SU-DHL-6 (cell line): Measurements from ENCODE around the gene RAB37.

Experiments
- H2AFZ ChIP-seq: fragments of 200-600 bp; sonication (generic); 2 replicates; pipeline ENCODE4 v1.6.1; 2014; ENCODE audit warnings: low read depth, mild to moderate bottlenecking, moderate library complexity, mixed read lengths, antibody characterized with exemption, low read length; ENCODE audit not compliant: severe bottlenecking
- H3F3A ChIP-seq: fragments of 200-600 bp; shearing (Covaris generic); 2 replicates; pipeline ENCODE4 v1.6.0; 2016; ENCODE audit warnings: antibody characterized with exemption, mild to moderate bottlenecking; ENCODE audit not compliant: insufficient read depth
- H3K27ac ChIP-seq: fragments of 200-600 bp; sonication (generic); 2 replicates; pipeline ENCODE4 v1.5.1; 2016; ENCODE audit warnings: low read depth, mild to moderate bottlenecking, low read length, moderate library complexity, mixed read lengths
- H3K27me3 ChIP-seq: fragments of 200-600 bp; sonication (generic), shearing (Covaris generic); 2 replicates; pipeline ENCODE4 v1.6.0; 2014; ENCODE audit warnings: mild to moderate bottlenecking, low read length
- H3K36me3 ChIP-seq: fragments of 200-600 bp; sonication (generic); 2 replicates; pipeline ENCODE4 v1.6.1; 2014; ENCODE audit warnings: mild to moderate bottlenecking, low read length, mixed read lengths
- H3K4me2 ChIP-seq: fragments of 300-600, 200-600 bp; shearing (Covaris generic), sonication (generic); 2 replicates; pipeline ENCODE4 v1.6.0; 2014; ENCODE audit warnings: low read length, low read depth, mild to moderate bottlenecking; ENCODE audit not compliant: poor library complexity, severe bottlenecking
- H3K4me3 ChIP-seq: fragments of 200-600 bp; sonication (generic); 2 replicates; pipeline ENCODE4 v1.5.1; 2014; ENCODE audit warnings: antibody characterized with exemption, low read length, mild to moderate bottlenecking, mixed read lengths; ENCODE audit not compliant: insufficient read depth, poor library complexity, severe bottlenecking
- H3K79me2 ChIP-seq: fragments of 200-600 bp; sonication (generic); 2 replicates; pipeline ENCODE4 v1.6.1; 2014; ENCODE audit warnings: mild to moderate bottlenecking, low read length, moderate library complexity; ENCODE audit not compliant: insufficient read depth
- H3K9ac ChIP-seq: fragments of 200-600 bp; sonication (generic); 2 replicates; pipeline ENCODE4 v1.7.0; 2014; ENCODE audit warnings: mild to moderate bottlenecking, low read length
- H3K9me2 ChIP-seq: fragments of 200-600 bp; sonication (generic); replicated peaks from 2 replicates; pipeline ENCODE4 v1.6.1; 2014; ENCODE audit warnings: low read length; ENCODE audit not compliant: insufficient read depth
- H3K9me3 ChIP-seq: fragments of 200-600 bp; sonication (generic); 2 replicates; pipeline ENCODE4 v1.6.1; 2014; ENCODE audit warnings: low read length, mixed read lengths; ENCODE audit not compliant: insufficient read depth
- H4K20me1 ChIP-seq: fragments of 200-600 bp; sonication (generic); 2 replicates; pipeline ENCODE4 v1.6.1; 2014; ENCODE audit warnings: low read depth, mild to moderate bottlenecking, antibody characterized with exemption, low read length, moderate library complexity, mixed read lengths
- CTCF ChIP-seq: fragments of 200-600 bp; sonication (generic); IDR thresholded peaks from one replicate; pipeline ENCODE4 v1.5.1; 2017; ENCODE audit warnings: antibody characterized with exemption, mild to moderate bottlenecking, low read length, moderate library complexity; ENCODE audit not compliant: insufficient read depth, poor library complexity, severe bottlenecking
- EZH2phosphoT487 ChIP-seq: fragments of 200-600 bp; sonication (generic), shearing (Covaris generic); conservative IDR thresholded peaks from 2 replicates; pipeline ENCODE4 v1.6.1; 2018; ENCODE audit warnings: mild to moderate bottlenecking, antibody characterized with exemption, low read length, moderate library complexity, mixed read lengths

The RAB37 gene

GRCh38 chr17:74767111-74767516 lies 30.1 kb downstream of the RAB37 start:
- Histone ChIP-seq H3K9me2 (no peaks in the 10 kb centered on the region), H3K9me3 (no peaks in the 10 kb centered on the region), H2AFZ (no peak overlapping the region), H3K9ac (no peak overlapping the region), H3K27ac (no peak overlapping the region), H3K4me2 (no peak overlapping the region), H3K4me3 (no peak overlapping the region), H3F3A (0 out of 2 replicates have a peak, but pooled peaks cover 4% of the 10 kb centered on the region), H4K20me1 (no peaks in the 10 kb centered on the region), H3K27me3 (no peaks in the 10 kb centered on the region), H3K79me2 (no peaks in the 10 kb centered on the region), H3K36me3 (no peaks in the 10 kb centered on the region)
- TF ChIP-seq CTCF (no peak), EZH2phosphoT487 (no peak)

GRCh38 chr17:74768069-74768762 lies 31.2 kb downstream of the RAB37 start:
- H3K36me3 ChIP-seq, result no peaks in the 10 kb centered on the region

GRCh38 chr17:74768763-74769114 lies 31.7 kb downstream of the RAB37 start:
- no peak overlapping the region for H3K9ac ChIP-seq
- H3K4me2 ChIP-seq, result no peak overlapping the region
- no peaks in the 10 kb centered on the region for H3K79me2 ChIP-seq
- H2AFZ ChIP-seq, result no peak overlapping the region
- no peaks in the 10 kb centered on the region for H3K9me3 ChIP-seq
- H3K9me2 ChIP-seq, result no peaks in the 10 kb centered on the region
- H3K4me3 ChIP-seq, result no peak overlapping the region
- H3F3A ChIP-seq, result 0 out of 2 replicates have a peak, but pooled peaks cover 4% of the 10 kb centered on the region
- H3K36me3 ChIP-seq, result no peaks in the 10 kb centered on the region
- no peaks in the 10 kb centered on the region for H4K20me1 ChIP-seq
- H3K27ac ChIP-seq, result no peak overlapping the region
- no peak for TF ChIP-seq EZH2phosphoT487
- no peak for TF ChIP-seq CTCF
- H3K27me3 ChIP-seq, result no peaks in the 10 kb centered on the region

More at GRCh38 chr17:74768069-74768762, 31.2 kb downstream of the RAB37 start:
- Histone ChIP-seq H3K27me3 (no peaks in the 10 kb centered on the region), H3K9me3 (no peaks in the 10 kb centered on the region), H3K4me3 (no peak overlapping the region), H4K20me1 (no peaks in the 10 kb centered on the region), H3K9ac (no peak overlapping the region), H3K9me2 (no peaks in the 10 kb centered on the region), H3K79me2 (no peaks in the 10 kb centered on the region), H3K27ac (no peak overlapping the region), H3F3A (0 out of 2 replicates have a peak, but pooled peaks cover 4% of the 10 kb centered on the region), H2AFZ (no peak overlapping the region), H3K4me2 (no peak overlapping the region)
- no peak for TF ChIP-seq CTCF
- TF ChIP-seq EZH2phosphoT487, result no peak
